Loucy (cell line): ENCODE results near the gene TOPBP1.

Experiments used
- EZH2phosphoT487 ChIP-seq: fragments of 200-600 bp; IDR thresholded peaks from 2 replicates; pipeline ENCODE4 v1.6.1; 2018; ENCODE audit warnings: antibody characterized with exemption, mild to moderate bottlenecking, moderate library complexity, borderline replicate concordance
- TF ChIP-seq, protein P1 (sequence below): fragments of 200-600 bp; sonication (generic); conservative IDR thresholded peaks from 2 replicates; pipeline ENCODE4 v1.5.1; 2014; ENCODE audit warnings: mild to moderate bottlenecking, antibody characterized with exemption, low read length

DNA sequence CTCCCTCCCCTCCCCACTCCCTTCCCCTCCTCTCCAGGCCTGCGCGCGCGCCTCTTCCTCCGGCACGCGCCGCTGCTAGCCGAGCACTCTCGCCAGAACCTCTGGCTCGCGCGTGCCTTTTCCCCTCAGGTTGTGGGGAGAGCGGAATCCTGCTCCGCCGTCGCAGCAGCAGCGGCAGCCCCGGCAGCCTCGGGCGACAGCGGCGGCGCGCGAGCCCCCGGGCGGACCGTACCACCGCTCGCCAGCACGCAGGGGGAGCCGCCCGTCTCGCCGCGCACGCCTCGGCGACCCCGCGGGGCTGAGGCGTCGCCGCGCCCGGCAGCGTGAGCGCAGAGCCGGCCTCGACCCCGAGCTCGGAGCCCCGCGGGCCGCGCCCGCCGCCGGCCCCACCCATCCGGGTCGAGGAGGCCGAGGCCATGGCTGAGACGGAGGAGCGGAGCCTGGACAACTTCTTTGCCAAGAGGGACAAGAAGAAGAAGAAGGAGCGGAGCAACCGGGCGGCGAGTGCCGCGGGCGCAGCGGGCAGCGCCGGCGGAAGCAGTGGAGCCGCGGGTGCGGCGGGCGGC, 88.0 kb downstream of the TOPBP1 start, which contains the start of gene CDV3:
- TF ChIP-seq, protein P1, sequence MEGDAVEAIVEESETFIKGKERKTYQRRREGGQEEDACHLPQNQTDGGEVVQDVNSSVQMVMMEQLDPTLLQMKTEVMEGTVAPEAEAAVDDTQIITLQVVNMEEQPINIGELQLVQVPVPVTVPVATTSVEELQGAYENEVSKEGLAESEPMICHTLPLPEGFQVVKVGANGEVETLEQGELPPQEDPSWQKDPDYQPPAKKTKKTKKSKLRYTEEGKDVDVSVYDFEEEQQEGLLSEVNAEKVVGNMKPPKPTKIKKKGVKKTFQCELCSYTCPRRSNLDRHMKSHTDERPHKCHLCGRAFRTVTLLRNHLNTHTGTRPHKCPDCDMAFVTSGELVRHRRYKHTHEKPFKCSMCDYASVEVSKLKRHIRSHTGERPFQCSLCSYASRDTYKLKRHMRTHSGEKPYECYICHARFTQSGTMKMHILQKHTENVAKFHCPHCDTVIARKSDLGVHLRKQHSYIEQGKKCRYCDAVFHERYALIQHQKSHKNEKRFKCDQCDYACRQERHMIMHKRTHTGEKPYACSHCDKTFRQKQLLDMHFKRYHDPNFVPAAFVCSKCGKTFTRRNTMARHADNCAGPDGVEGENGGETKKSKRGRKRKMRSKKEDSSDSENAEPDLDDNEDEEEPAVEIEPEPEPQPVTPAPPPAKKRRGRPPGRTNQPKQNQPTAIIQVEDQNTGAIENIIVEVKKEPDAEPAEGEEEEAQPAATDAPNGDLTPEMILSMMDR, result no peak
- no peak for TF ChIP-seq EZH2phosphoT487
